Measurements from ENCODE around the gene GRID1.

GRCh38 chr10:86164174-86164774 is 202.3 kb downstream of the GRID1 start:
- TF ChIP-seq CTCF (IDR thresholded peaks at IDR 0.05; ENCODE audit: low read length), result no peak
- no peak for TF ChIP-seq EZH2phosphoT487 (IDR thresholded peaks at IDR 0.05; ENCODE audit: low read length)
